H9 (cell line): ENCODE results near the gene FA2H. TPM values are rescaled to one million over a fixed set of nuclear protein-coding genes. Genes with fewer than 3 reads are reported as not detected.

ENCODE experiments used
- DNase-seq: peaks from one replicate; pipeline ENCODE4 v3.0.0-alpha.2; 2017
- H2AFZ ChIP-seq: one replicate; pipeline ENCODE4 v1.6.1; 2013; ENCODE audit warnings: mild to moderate bottlenecking, low read length, control low read depth, moderate library complexity
- H2AK5ac ChIP-seq: 2 replicates; pipeline ENCODE4 v1.6.1; 2013; ENCODE audit warnings: low read length, control low read depth, mixed read lengths; ENCODE audit not compliant: insufficient read length
- H2BK120ac ChIP-seq: one replicate; pipeline ENCODE4 v1.6.1; 2013; ENCODE audit warnings: low read depth, mild to moderate bottlenecking, low read length, control low read depth, inconsistent platforms; ENCODE audit not compliant: poor library complexity, severe bottlenecking
- H2BK12ac ChIP-seq: 2 replicates; pipeline ENCODE4 v1.6.1; 2013; ENCODE audit warnings: low read length, control low read depth, mixed read lengths, low read depth; ENCODE audit not compliant: insufficient read length
- H2BK15ac ChIP-seq: 2 replicates; pipeline ENCODE4 v1.6.1; 2013; ENCODE audit warnings: low read depth, low read length, control low read depth
- H2BK20ac ChIP-seq: one replicate; pipeline ENCODE4 v1.6.1; 2013; ENCODE audit warnings: low read depth, mild to moderate bottlenecking, low read length, control low read depth, inconsistent platforms; ENCODE audit not compliant: poor library complexity, severe bottlenecking
- H2BK5ac ChIP-seq: 2 replicates; pipeline ENCODE4 v1.6.1; 2013; ENCODE audit warnings: low read length, control low read depth, mixed read lengths; ENCODE audit not compliant: insufficient read length
- H3K14ac ChIP-seq: 2 replicates; pipeline ENCODE4 v1.6.1; 2013; ENCODE audit warnings: low read length, control low read depth; ENCODE audit not compliant: insufficient read depth
- H3K18ac ChIP-seq: 2 replicates; pipeline ENCODE4 v1.6.1; 2013; ENCODE audit warnings: low read depth, mild to moderate bottlenecking, mixed read lengths, low read length, control low read depth; ENCODE audit not compliant: insufficient read length
- H3K23ac ChIP-seq: 2 replicates; pipeline ENCODE4 v1.6.1; 2013; ENCODE audit warnings: low read length, control low read depth, mixed read lengths, low read depth; ENCODE audit not compliant: insufficient read length
- H3K23me2 ChIP-seq: 2 replicates; pipeline ENCODE4 v1.6.1; 2013; ENCODE audit warnings: low read depth, mild to moderate bottlenecking, mixed read lengths, low read length, control low read depth; ENCODE audit not compliant: insufficient read length, poor library complexity, severe bottlenecking
- H3K27ac ChIP-seq: 2 replicates; pipeline ENCODE4 v1.5.1; 2013; ENCODE audit warnings: low read length, control low read depth, mixed read lengths, low read depth; ENCODE audit not compliant: insufficient read length
- H3K27me3 ChIP-seq: 2 replicates; pipeline ENCODE4 v1.6.1; 2013; ENCODE audit warnings: low read length, control low read depth, inconsistent platforms; ENCODE audit not compliant: insufficient read depth
- H3K4ac ChIP-seq: 2 replicates; pipeline ENCODE4 v1.6.1; 2013; ENCODE audit warnings: low read depth, mild to moderate bottlenecking, control low read depth, inconsistent platforms, low read length, moderate library complexity
- H3K4me1 ChIP-seq: 2 replicates; pipeline ENCODE4 v1.6.1; 2013; ENCODE audit warnings: low read length, control low read depth, inconsistent platforms; ENCODE audit not compliant: insufficient read depth
- H3K4me2 ChIP-seq: 2 replicates; pipeline ENCODE4 v1.6.1; 2013; ENCODE audit warnings: low read length, control low read depth, mixed read lengths; ENCODE audit not compliant: insufficient read length, insufficient read depth
- H3K56ac ChIP-seq: 2 replicates; pipeline ENCODE4 v1.6.1; 2013; ENCODE audit warnings: low read depth, mild to moderate bottlenecking, mixed read lengths, low read length, control low read depth; ENCODE audit not compliant: insufficient read length
- H3K79me1 ChIP-seq: 2 replicates; pipeline ENCODE4 v1.6.1; 2013; ENCODE audit warnings: low read depth, mild to moderate bottlenecking, moderate library complexity, low read length, control low read depth, inconsistent platforms; ENCODE audit not compliant: insufficient read depth, poor library complexity, severe bottlenecking
- H3K79me2 ChIP-seq: 2 replicates; pipeline ENCODE4 v1.6.1; 2013; ENCODE audit warnings: low read length, control low read depth, inconsistent platforms; ENCODE audit not compliant: insufficient read depth
- H3K9ac ChIP-seq: 2 replicates; pipeline ENCODE4 v1.6.1; 2013; ENCODE audit warnings: low read length, control low read depth, mixed read lengths; ENCODE audit not compliant: insufficient read length; ENCODE audit errors: extremely low read depth
- H3K9me3 ChIP-seq: one replicate; pipeline ENCODE4 v1.6.1; 2013; ENCODE audit warnings: low read depth, low read length, inconsistent platforms; ENCODE audit not compliant: control insufficient read depth
- H3T11ph ChIP-seq: one replicate; pipeline ENCODE4 v1.6.1; 2013; ENCODE audit warnings: mild to moderate bottlenecking, low read length, control low read depth, inconsistent platforms
- H4K20me1 ChIP-seq: one replicate; pipeline ENCODE4 v1.6.1; 2013; ENCODE audit not compliant: control insufficient read depth, insufficient read length, insufficient read depth
- H4K5ac ChIP-seq: 2 replicates; pipeline ENCODE4 v1.6.1; 2013; ENCODE audit warnings: low read depth, mild to moderate bottlenecking, mixed read lengths, low read length, control low read depth; ENCODE audit not compliant: insufficient read length
- H4K8ac ChIP-seq: replicated peaks from 2 replicates; pipeline ENCODE4 v1.6.1; 2013; ENCODE audit warnings: low read length, control low read depth, mixed read lengths, low read depth; ENCODE audit not compliant: insufficient read length
- H4K91ac ChIP-seq: 2 replicates; pipeline ENCODE4 v1.6.1; 2013; ENCODE audit warnings: low read depth, mild to moderate bottlenecking, moderate library complexity, mixed read lengths, low read length, control low read depth; ENCODE audit not compliant: insufficient read length
- H3K27ac Mint-ChIP-seq, 3 experiments: 2 replicates in 2 of 3; 3 replicates in 1 of 3; pipeline ENCODE4 v1.8.0; 2020 to 2021; ENCODE audit warnings: mixed read lengths in 3 of 3, mild to moderate bottlenecking in 1 of 3, moderate library complexity in 1 of 3
- H3K27me3 Mint-ChIP-seq: 2 replicates; pipeline ENCODE4 v1.8.0; 2021; ENCODE audit warnings: low read depth, mild to moderate bottlenecking, moderate library complexity, mixed read lengths
- H3K36me3 Mint-ChIP-seq, 3 experiments: 2 replicates in 2 of 3; 3 replicates in 1 of 3; pipeline ENCODE4 v1.8.0; 2020 to 2021; ENCODE audit warnings: low read depth in 3 of 3, mixed read lengths in 3 of 3; ENCODE audit not compliant: insufficient read depth in 1 of 3
- H3K4me1 Mint-ChIP-seq, 2 experiments: 2 replicates each; pipeline ENCODE4 v1.8.0; 2020; ENCODE audit warnings: mixed read lengths in 2 of 2
- H3K4me3 Mint-ChIP-seq, 2 experiments: 2 replicates in 1 of 2; 3 replicates in 1 of 2; pipeline ENCODE4 v1.8.0; 2020 to 2021; ENCODE audit warnings: mild to moderate bottlenecking in 2 of 2, mixed read lengths in 2 of 2, moderate library complexity in 1 of 2
- H3K9me3 Mint-ChIP-seq, 2 experiments: 2 replicates in 1 of 2; 3 replicates in 1 of 2; pipeline ENCODE4 v1.8.0; 2020; ENCODE audit warnings: mild to moderate bottlenecking in 2 of 2, mixed read lengths in 2 of 2, moderate library complexity in 1 of 2
- WGBS: extraction: QIAGEN DNeasy Blood & Tissue Kit; methylation state at CpG from one replicate; pipeline ENCODE4 v1.1.7; 2013; ENCODE audit warnings: missing lambda C conversion rate, low lambda C conversion rate, mixed read lengths; ENCODE audit not compliant: insufficient read length; ENCODE audit errors: extremely low coverage; 5-methylcytosine and 5-hydroxymethylcytosine counted together
- total RNA-seq: library from RNA; stranded (reverse); gene quantifications from 2 replicates; pipeline ENCODE4 v1.2.1, GENCODE V29; 2021
- TF ChIP-seq, protein P1 (sequence below): fragments of 200-600 bp; sonication (generic); conservative IDR thresholded peaks from 3 replicates; pipeline ENCODE4 v1.8.0; 2021; ENCODE audit warnings: antibody characterized with exemption, mild to moderate bottlenecking

Gene FA2H
- total RNA-seq, 1 experiment from 2014 or later, result 25.1 TPM

GRCh38 chr16:74667255-74667700 is 107.3 kb downstream of the FA2H start:
- H3K23me2 ChIP-seq, result peaks cover 12% of the 10 kb centered on the region
- H3K79me2 ChIP-seq, result peaks cover 16% of the 10 kb centered on the region; the same call in 1 of the 2 replicates
- H3K14ac ChIP-seq, result peak overlapping the region; percentile 97; the same call in 1 of the 2 replicates
- H3K27ac ChIP-seq, result peak overlapping the region; percentile 20
- H3K27me3 ChIP-seq, result no peaks in the 10 kb centered on the region
- no peak overlapping the region for H2BK15ac ChIP-seq
- H3K79me1 ChIP-seq, result no peaks in the 10 kb centered on the region
- H3K4me2 ChIP-seq, result peak overlapping the region; percentile 81
- Mint-ChIP-seq H3K9me3 (peaks cover 5 to 11% of the 10 kb centered on the region in 2 experiments; a peak in 3 of 5 replicates), H3K4me1 (peaks cover 12 to 21% of the 10 kb centered on the region in 2 experiments), H3K27me3 (peaks cover 9% of the 10 kb centered on the region), H3K27ac (peak overlapping the region; percentile 75 to 96 (median 96); a peak in 6 of 7 replicates), H3K36me3 (peaks cover 25 to 40% (median 37%) of the 10 kb centered on the region in 3 experiments), H3K4me3 (peak overlapping the region; percentile 89 to 96)
- H2BK20ac ChIP-seq, result no peak overlapping the region
- no peak overlapping the region for H3K56ac ChIP-seq
- no peak overlapping the region for H3K23ac ChIP-seq
- H2BK120ac ChIP-seq, result no peak overlapping the region
- H4K91ac ChIP-seq, result no peak overlapping the region
- peak overlapping the region; percentile 78 for H3T11ph ChIP-seq
- H3K4me1 ChIP-seq, result no peaks in the 10 kb centered on the region; the same call in 1 of the 2 replicates
- no CpG with 5 or more reads among the region's 23 CpGs for WGBS
- peak overlapping the region; percentile 12 for H2BK5ac ChIP-seq
- H2AFZ ChIP-seq, result peak overlapping the region; percentile 93
- peak overlapping the region; percentile 89 for H3K9ac ChIP-seq
- DNase-seq, result peak; percentile 55
- H4K5ac ChIP-seq, result no peak overlapping the region
- H4K20me1 ChIP-seq, result no peaks in the 10 kb centered on the region
- H3K9me3 ChIP-seq, result no peaks in the 10 kb centered on the region
- no peak overlapping the region for H4K8ac ChIP-seq
- no peak overlapping the region for H2AK5ac ChIP-seq
- H3K18ac ChIP-seq, result peak overlapping the region; percentile 83
- no peak overlapping the region for H2BK12ac ChIP-seq
- TF ChIP-seq, protein P1, sequence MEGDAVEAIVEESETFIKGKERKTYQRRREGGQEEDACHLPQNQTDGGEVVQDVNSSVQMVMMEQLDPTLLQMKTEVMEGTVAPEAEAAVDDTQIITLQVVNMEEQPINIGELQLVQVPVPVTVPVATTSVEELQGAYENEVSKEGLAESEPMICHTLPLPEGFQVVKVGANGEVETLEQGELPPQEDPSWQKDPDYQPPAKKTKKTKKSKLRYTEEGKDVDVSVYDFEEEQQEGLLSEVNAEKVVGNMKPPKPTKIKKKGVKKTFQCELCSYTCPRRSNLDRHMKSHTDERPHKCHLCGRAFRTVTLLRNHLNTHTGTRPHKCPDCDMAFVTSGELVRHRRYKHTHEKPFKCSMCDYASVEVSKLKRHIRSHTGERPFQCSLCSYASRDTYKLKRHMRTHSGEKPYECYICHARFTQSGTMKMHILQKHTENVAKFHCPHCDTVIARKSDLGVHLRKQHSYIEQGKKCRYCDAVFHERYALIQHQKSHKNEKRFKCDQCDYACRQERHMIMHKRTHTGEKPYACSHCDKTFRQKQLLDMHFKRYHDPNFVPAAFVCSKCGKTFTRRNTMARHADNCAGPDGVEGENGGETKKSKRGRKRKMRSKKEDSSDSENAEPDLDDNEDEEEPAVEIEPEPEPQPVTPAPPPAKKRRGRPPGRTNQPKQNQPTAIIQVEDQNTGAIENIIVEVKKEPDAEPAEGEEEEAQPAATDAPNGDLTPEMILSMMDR, result no peak
- no peak overlapping the region for H3K4ac ChIP-seq
